ENCODE data around the gene ZNF728.

DNA sequence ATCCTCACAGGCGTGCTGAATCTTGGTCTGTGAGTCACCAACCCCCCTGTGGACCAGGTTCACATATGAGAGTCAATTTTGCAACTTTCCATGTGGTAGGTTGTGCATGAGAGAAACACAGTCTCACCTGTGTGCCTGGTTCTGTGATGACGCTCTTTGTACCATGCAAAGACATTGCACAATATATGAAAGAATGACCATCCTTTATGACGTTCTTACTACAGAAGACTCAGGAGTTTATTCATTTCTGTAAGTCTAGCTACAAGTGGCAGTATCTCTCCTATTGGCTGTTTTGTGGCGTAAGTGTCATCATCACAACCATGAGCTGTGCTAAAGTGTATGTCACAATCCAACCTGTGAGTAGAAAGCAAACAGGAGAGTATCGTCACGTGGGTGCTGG, 43.8 kb upstream of the ZNF728 start:
- TF ChIP-seq, protein P1, sequence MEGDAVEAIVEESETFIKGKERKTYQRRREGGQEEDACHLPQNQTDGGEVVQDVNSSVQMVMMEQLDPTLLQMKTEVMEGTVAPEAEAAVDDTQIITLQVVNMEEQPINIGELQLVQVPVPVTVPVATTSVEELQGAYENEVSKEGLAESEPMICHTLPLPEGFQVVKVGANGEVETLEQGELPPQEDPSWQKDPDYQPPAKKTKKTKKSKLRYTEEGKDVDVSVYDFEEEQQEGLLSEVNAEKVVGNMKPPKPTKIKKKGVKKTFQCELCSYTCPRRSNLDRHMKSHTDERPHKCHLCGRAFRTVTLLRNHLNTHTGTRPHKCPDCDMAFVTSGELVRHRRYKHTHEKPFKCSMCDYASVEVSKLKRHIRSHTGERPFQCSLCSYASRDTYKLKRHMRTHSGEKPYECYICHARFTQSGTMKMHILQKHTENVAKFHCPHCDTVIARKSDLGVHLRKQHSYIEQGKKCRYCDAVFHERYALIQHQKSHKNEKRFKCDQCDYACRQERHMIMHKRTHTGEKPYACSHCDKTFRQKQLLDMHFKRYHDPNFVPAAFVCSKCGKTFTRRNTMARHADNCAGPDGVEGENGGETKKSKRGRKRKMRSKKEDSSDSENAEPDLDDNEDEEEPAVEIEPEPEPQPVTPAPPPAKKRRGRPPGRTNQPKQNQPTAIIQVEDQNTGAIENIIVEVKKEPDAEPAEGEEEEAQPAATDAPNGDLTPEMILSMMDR (IDR thresholded peaks at IDR 0.05; ENCODE audit: low read depth, low read length, missing input control), result no peak
- TF ChIP-seq EGR1 (IDR thresholded peaks at IDR 0.05; ENCODE audit: low read depth in 2 of 2), result no peak
- TF ChIP-seq, protein P2, sequence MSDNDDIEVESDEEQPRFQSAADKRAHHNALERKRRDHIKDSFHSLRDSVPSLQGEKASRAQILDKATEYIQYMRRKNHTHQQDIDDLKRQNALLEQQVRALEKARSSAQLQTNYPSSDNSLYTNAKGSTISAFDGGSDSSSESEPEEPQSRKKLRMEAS (IDR thresholded peaks at IDR 0.05), result no peak
- TF ChIP-seq, protein P3, sequence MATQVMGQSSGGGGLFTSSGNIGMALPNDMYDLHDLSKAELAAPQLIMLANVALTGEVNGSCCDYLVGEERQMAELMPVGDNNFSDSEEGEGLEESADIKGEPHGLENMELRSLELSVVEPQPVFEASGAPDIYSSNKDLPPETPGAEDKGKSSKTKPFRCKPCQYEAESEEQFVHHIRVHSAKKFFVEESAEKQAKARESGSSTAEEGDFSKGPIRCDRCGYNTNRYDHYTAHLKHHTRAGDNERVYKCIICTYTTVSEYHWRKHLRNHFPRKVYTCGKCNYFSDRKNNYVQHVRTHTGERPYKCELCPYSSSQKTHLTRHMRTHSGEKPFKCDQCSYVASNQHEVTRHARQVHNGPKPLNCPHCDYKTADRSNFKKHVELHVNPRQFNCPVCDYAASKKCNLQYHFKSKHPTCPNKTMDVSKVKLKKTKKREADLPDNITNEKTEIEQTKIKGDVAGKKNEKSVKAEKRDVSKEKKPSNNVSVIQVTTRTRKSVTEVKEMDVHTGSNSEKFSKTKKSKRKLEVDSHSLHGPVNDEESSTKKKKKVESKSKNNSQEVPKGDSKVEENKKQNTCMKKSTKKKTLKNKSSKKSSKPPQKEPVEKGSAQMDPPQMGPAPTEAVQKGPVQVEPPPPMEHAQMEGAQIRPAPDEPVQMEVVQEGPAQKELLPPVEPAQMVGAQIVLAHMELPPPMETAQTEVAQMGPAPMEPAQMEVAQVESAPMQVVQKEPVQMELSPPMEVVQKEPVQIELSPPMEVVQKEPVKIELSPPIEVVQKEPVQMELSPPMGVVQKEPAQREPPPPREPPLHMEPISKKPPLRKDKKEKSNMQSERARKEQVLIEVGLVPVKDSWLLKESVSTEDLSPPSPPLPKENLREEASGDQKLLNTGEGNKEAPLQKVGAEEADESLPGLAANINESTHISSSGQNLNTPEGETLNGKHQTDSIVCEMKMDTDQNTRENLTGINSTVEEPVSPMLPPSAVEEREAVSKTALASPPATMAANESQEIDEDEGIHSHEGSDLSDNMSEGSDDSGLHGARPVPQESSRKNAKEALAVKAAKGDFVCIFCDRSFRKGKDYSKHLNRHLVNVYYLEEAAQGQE (IDR thresholded peaks at IDR 0.05), result no peak
